Measurements from ENCODE around the gene RASAL2.

DNA sequence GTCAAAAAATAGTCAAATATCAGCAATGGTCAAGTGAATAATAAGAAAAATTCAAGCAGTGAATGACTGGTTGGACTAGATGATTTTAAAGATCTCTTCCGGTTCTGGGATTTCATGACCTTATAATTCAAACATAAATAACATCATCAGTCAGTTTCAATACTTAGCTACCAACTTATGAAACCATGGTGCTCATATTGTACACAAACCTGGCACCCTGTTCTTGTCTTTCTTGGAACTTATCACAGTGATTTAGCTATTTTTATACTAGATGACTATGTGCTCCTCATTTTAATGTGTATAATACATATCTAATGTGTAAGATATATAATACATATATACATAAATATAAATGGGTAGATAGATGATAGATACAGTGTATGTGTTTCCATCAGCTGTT, 245.9 kb downstream of the RASAL2 start:
- TF ChIP-seq POLR2A (IDR thresholded peaks at IDR 0.05; ENCODE audit: low read depth, low read length): no peak
- no peak for TF ChIP-seq POLR2AphosphoS5 (IDR thresholded peaks at IDR 0.05; ENCODE audit: low read depth, low read length)

All from GM12892 (cell line).